GM12878 (cell line): ENCODE data around the gene TMPRSS4.

Experiments used
- CEBPZ ChIP-seq: fragments of 150-350 bp; IDR thresholded peaks from 2 replicates; pipeline ENCODE4 v1.6.1; 2016; ENCODE audit warnings: low read depth, low read length
- CREB1 ChIP-seq: IDR thresholded peaks from 2 replicates; pipeline ENCODE4 v1.6.1; 2012; ENCODE audit warnings: low read depth, mild to moderate bottlenecking, inconsistent platforms
- EP300 ChIP-seq, 2 experiments: fragments of 150-350 bp in 1 of 2; IDR thresholded peaks; 2 replicates each; pipeline ENCODE4 v1.6.1; 2011 to 2012; ENCODE audit warnings: low read depth in 2 of 2, low read length in 2 of 2, borderline replicate concordance in 1 of 2, improper control_type of control experiment in 1 of 2, inconsistent platforms in 1 of 2; ENCODE audit not compliant: control insufficient read depth in 1 of 2
- MXI1 ChIP-seq: fragments of 150-350 bp; IDR thresholded peaks from 2 replicates; pipeline ENCODE4 v1.6.1; 2011; ENCODE audit warnings: low read depth, mild to moderate bottlenecking, inconsistent platforms, low read length, improper control_type of control experiment
- REST ChIP-seq: IDR thresholded peaks from 2 replicates; pipeline ENCODE4 v1.6.1; 2012; ENCODE audit warnings: mild to moderate bottlenecking, low read depth, low read length
- SUZ12 ChIP-seq: fragments of 200-600 bp; sonication (generic); IDR thresholded peaks from one replicate; pipeline ENCODE4 v1.6.1; 2018; ENCODE audit warnings: antibody characterized with exemption, mild to moderate bottlenecking; ENCODE audit not compliant: unreplicated experiment
- ZSCAN29 ChIP-seq: fragments of 450-650 bp; IDR thresholded peaks from 2 replicates; pipeline ENCODE4 v1.6.1; 2017; ENCODE audit warnings: mild to moderate bottlenecking, moderate library complexity

GRCh38 chr11:118142081-118142480, 65.2 kb downstream of the TMPRSS4 start:
- no peak for TF ChIP-seq REST
- no peak for TF ChIP-seq MXI1
- no peak for TF ChIP-seq EP300 (IDR thresholded peaks at IDR 0.05; ENCODE audit: borderline replicate concordance in 1 of 2, control insufficient read depth in 1 of 2, low read depth in 2 of 2, low read length in 2 of 2)
- TF ChIP-seq ZSCAN29 = no peak
- no peak for TF ChIP-seq CREB1
- no peak for TF ChIP-seq SUZ12
- TF ChIP-seq CEBPZ = no peak
